Measurements from ENCODE around the gene SLC4A3.

SLC4A3 gene

DNA sequence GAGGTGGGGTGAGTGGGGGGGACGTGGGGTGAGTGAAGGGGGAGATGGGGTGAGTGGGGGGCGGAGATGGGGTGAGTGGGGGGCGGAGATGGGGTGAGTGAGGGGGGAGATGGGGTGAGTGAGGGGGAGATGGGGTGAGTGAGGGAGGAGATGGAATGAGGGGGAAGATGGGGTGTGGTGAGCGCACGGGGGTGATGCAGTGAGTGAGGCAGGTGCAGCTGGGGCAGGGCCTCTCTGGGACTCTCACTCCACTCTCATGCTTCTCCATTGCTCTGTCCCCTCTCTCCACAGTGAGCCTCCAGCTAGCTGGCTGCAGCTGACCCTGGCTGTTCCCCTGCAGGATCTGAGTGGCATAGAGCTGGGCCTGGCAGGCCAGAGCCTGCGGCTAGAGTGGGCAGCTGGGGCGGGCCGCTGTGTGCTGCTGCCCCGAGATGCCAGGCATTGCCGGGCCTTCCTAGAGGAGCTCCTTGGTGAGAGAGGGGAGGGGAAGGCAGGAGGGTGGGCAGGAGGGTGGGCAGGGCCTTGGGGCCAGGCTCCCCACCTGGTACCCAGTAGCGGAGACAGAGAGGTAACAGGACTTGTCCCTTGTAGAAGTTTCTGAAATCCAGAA is 13.9 kb upstream of the SLC4A3 start:
- DNase-seq, result no peak

- no peak for DNase-seq
Observed at GRCh38 chr2:219614076-219614860, 13.2 kb upstream of the SLC4A3 start.

DNA sequence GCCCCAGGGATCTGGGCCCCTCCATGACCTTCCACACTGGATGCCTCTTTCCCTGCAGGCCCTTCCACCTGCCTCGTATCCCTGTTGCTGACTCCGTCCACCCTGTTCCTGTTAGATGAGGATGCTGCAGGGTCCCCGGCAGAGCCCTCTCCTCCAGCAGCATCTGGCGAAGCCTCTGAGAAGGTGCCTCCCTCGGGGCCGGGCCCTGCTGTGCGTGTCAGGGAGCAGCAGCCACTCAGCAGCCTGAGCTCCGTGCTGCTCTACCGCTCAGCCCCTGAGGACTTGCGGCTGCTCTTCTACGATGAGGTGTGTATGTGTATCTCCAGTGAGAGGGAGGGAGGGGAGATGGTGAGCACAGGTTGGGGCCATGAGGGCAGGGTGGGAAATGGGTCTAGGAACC is 12.4 kb upstream of the SLC4A3 start:
- DNase-seq, result no peak

DNA sequence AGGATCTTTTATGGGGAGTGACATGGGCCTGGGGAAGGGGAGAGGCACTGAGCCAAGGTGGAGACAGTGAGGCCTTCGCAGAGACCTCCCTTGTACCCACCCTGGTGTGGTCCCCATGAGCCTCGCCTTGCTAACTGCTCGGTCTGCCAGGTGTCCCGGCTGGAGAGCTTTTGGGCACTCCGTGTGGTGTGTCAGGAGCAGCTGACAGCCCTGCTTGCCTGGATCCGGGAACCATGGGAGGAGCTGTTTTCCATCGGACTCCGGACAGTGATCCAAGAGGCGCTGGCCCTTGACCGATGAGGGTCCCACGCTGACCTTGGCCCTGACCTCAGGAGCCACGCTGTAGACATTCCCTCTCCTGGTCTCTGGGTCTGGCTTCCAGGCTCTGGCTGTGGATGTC is 11.5 kb upstream of the SLC4A3 start:
- no peak for DNase-seq

GRCh38 chr2:219616550-219616949 is 10.9 kb upstream of the SLC4A3 start:
- DNase-seq, result no peak

- no peak for DNase-seq
Observed at GRCh38 chr2:219618733-219619122, 8.7 kb upstream of the SLC4A3 start.

GRCh38 chr2:219619235-219619634 is 8.2 kb upstream of the SLC4A3 start:
- DNase-seq, result no peak

DNA sequence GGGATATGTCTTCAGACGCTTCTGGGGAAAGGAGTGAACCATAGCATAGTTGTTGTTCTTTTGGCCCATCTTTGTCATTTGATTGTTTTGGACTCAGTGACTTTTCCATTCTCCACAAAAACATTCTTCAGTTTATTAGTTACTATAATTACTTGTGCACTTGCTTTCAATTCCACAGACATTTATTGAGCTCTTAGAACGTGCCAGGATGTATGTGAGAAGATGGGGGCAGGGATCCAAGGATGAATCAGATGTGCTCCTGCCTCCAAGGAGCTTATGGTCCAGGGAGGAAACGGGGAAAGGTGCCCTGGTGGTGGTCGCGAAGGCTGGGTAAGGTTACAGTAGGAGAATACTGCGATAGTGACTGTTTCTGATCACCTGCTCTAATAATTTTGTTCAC is 6.9 kb upstream of the SLC4A3 start:
- DNase-seq, result no peak

DNA sequence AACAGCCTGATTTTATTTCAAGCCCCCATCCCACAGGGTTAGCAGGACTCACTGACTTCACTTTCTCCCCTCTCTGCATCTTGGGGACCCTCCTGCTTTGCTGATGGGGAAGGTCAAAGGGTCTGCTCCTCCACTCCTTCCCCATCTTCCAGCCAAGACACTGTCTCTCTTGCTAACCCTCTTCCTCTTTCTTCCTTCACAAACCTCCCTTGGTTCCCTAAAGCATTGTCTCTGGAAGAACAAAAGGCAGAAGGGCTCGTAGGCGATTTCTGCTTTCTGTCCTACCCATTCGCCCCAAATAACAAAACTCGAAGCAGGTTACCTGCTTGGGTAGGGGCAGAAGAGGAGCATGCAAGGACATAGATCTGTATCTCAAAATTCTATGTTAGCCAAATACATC is 5.5 kb upstream of the SLC4A3 start:
- DNase-seq, result no peak

DNA sequence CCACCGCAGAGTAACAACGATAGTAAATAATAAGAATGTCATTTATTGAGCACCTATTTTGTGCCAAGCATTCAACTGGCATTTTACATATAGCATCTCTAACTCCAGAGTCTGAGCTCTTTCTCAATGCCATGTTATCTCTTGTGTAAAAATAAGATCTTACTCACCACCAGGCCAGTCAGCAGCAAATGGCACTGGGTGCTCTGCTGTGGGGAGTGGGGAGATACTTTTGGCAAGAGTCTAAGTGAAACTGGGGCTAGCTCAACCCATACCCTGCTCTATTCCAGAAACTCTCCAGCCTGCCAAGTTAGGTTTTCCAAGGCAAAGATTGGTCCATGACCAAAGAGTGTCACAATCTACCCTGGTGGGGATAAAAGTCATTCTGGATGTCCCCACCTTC is 5.0 kb upstream of the SLC4A3 start:
- no peak for DNase-seq

GRCh38 chr2:219624565-219624964 is 2.9 kb upstream of the SLC4A3 start:
- no peak for DNase-seq

DNA sequence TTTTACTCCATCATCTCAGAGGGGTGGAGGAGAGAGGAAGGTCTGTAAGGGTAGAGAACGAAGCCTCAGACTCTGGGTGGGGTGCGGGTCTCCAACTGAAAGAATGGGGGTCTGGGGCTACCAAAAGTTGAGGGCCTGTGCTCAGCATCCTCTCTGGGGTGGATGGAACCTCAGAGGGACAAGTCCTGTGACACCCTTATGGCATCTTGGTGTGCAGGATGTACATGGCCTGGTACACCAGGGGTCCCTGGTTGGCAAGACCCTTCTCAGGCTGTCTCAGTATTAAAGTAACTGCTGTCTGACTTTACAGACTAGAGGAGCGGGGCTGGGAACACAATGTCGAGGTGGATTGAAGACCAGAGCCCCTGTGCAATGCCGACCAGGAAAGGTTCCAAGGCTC is 2.3 kb upstream of the SLC4A3 start:
- no peak for DNase-seq

- no peak for DNase-seq
Observed at GRCh38 chr2:219626540-219626939, 890 bp upstream of the SLC4A3 start.

GRCh38 chr2:219628235-219628985 is 980 bp downstream of the SLC4A3 start:
- DNase-seq, result no peak

DNA sequence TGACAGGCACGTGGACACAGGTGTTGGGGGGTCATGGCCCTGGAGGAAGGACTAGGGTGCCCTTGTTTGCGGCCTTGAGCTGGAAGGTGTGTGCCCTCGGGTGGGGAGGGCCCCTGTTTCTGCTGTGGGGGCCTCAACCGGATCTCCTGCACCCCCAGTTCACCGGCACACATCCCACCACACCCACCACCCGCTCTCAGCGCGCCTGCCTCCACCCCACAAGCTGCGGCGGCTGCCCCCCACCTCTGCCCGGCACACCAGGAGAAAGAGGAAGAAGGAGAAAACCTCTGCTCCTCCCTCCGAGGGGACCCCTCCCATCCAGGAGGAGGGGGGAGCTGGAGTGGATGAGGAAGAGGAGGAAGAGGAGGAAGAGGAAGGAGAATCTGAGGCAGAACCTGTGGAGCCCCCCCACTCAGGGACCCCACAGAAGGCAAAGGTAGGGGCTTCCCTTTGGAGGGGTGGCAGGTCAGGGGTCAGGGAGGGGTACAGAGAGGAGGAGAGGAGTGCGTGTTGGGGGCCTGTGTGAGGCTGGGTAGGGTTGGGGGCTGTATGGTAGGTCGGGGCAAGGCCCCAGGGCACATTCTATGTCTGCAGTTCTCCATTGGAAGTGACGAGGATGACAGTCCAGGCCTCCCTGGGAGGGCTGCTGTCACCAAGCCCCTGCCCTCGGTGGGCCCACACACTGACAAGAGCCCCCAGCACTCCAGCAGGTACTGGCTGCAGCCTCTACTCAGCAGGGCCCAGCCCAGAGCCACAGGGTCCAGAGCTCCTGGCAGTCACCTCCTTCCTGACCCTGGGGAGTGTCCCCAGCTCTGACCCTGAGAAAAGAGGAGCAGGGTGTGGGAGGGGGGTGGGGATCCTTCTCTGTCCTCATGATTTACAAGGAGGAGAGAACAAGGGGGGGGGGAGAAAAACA is 1.8 kb downstream of the SLC4A3 start:
- DNase-seq, result no peak

GRCh38 chr2:219629976-219630695 is 2.7 kb downstream of the SLC4A3 start:
- no peak for DNase-seq

GRCh38 chr2:219630770-219631405 is 3.5 kb downstream of the SLC4A3 start:
- no peak for DNase-seq

GRCh38 chr2:219631406-219631891 is 4.0 kb downstream of the SLC4A3 start:
- no peak for DNase-seq

DNA sequence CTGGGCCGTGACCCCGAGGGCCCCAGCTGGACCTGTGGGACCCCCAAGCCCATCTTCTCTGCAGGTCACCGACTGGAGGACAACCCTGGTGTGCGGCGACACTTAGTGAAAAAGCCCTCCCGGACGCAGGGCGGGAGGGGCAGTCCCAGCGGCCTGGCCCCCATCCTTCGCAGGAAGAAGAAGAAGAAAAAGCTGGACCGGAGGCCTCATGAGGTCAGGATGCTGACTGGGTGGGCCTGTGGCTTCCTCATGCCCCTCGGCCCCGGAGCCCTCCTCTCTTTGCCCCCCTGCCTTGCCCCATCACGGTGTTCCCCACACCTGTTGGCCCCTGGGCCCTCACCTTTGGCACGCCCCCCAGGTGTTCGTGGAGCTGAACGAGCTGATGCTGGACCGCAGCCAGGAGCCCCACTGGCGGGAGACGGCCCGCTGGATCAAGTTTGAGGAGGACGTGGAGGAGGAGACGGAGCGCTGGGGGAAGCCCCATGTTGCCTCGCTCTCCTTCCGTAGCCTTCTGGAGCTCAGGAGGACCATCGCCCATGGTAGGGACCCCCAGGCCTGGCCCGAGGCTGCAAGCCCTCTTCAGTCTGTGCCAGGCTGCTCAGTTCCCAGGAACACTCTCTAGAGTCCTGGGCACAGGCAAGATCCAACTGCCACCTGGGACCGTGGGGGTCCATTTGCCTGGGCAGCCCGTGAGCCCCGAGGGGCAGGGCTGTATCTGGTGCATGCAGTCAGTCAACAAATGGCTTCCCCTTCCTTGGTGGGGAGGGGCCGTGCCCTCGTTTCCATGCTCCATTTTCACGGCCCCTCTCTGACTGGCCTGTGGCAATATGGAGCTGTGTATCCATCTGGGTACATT is 4.7 kb downstream of the SLC4A3 start:
- no peak for DNase-seq

All from nucleus accumbens (tissue), 56 donors.